Activated CD4-positive, CD25-positive, alpha-beta regulatory T cell treated with anti-CD3 and anti-CD28 coated beads, Interleukin-2, amount 50 U/mL, for 24 hours (primary cell): ENCODE results near the gene DMD.

ENCODE experiments used
- ATAC-seq, 2 donors: fragments of 150-1000 bp; cut with Tn5 transposase; one replicate each; pipeline ENCODE4 v1.10.0; 2021; ENCODE audit warnings: mild to moderate bottlenecking in 1 of 2, moderate library complexity in 1 of 2

The DMD gene

DNA sequence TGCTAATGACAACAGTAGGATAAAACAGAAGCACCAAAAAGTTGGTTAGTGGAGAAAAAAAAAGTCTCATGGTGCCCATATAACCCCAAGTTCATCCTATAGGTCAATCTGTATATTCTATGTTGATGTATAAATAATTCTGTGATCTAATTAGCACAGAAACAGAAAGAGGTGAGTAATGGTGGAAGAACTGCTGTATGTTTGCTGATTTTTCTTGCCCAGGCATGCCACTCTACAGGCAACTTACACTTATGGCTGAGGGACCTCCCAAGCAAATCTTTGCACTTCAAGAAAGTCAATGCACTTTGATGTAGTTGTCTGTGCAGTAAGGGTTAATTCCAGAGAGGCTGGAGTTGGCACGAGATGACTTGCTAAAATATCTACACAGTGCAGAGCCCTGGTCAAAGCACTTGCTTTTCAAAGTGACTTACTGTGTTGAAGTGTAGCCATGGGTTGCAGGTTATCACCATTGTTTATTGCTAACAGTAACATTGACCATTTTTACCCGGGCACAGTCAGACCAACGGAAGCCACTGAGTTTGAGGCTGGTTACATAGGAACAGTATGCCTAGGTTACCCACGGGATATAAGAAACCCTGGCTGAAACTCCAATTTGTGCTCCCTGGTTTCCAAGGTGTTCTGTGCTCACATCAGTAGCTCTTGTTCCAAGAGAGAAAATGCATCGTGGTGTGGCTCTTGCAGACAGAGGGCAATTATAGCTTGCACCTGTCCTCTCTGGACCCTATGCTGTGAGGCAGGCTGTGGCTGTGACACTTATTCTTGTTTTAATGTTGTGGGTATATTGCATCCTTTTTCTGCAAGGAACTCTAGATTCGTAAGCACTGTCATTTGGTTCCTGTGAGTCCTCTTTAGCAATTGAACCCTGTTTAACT lies 1998.2 kb downstream of the DMD start:
- ATAC-seq: no peak

DNA sequence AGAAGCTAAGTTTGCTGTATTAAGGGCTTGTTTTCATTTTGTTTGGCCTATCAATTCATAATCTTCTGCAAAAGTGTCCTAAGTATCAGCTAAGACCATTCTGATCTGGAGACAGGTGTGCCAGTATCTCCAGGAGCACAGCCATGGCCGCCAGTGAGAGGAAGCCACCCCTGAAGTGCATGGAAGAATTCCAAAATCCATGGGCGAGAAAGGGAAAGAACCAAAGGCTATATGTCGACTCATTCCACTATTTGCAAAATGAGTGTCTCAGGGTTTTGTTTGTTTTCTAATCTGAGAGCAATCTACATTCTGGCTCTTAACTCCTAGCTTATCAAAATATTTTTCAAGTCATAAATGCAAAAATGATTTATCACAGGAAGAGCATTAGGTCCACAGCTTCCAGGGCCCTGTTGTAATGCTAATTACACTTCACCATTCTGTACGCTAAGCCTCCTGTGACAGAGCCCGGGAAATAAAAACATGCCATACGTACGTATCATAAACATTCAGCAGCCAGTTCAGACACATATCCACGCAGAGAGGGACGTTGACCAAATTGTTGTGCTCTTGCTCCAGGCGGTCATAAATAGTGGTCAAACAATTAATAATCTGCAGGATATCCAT lies 2002.2 kb downstream of the DMD start:
- ATAC-seq: no peak

DNA sequence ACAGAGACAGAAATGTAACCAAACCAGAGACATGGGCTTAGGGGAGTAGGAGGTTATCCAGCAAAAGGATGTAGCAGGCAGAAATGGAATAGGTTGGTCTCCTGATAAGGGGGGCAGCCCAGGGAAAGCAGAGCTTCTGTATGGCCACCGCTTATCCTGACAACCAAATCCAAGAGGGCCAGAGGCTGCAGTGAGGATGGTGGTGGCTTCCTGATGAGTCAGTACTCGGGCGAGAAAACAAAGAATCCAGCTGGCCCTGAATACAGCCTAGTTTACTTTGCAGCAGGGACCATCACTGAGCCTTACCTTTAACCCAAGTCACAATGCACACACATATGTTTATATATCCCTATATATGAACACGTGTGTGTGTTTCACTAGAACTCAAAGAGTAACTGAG lies 2009.8 kb downstream of the DMD start:
- no peak for ATAC-seq

GRCh38 chrX:31200430-31200829 lies 2010.9 kb downstream of the DMD start:
- no peak for ATAC-seq

DNA sequence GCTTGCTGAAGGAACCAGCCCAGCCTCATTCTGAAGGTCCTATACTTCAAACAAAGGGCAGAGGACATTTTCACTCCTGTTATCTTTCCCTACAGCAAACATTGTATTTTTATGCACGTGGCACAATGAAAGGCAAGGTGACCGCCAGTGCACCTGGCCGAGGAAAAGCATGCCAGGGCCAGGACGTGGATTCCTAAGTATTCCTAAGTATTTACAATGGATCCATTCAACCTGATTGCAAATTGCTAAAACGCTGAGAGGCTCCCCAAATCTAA lies 2011.6 kb downstream of the DMD start:
- ATAC-seq: no peak

DNA sequence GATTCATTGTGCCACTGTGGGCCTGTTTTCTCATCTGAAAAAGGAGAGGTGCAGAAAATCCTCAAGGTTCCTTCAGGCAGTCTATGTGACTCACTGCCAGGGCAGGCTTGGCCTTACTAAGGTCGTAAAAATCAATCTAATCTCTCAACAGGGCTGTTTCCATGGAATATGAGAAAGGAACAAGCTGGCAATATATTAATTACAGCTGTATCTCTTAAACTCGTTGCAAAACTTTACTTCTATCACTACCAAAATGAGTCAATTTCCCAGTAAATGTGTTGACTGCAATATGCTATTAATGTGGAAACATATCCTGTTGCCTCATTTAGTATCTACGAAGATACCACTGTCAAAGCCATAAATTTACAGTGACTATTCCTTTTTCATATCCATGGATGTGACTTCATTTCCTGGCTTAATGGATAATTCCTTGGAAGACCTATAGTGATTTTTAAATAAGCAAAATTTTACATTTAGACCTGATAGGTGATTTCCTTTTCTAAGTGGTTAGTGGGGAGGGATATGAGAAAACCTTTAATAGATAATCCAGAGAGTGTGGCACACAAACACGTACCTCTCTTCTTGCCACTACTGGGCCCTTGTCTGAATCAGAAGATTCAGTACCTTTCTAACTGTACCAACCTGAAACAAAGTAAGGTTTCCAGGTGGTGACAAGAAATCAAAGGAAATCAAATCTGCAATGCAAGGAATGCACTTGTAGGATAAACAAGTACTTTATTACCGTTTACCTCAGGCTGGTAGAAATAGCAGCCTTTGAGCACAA lies 2012.1 kb downstream of the DMD start:
- no peak for ATAC-seq

DNA sequence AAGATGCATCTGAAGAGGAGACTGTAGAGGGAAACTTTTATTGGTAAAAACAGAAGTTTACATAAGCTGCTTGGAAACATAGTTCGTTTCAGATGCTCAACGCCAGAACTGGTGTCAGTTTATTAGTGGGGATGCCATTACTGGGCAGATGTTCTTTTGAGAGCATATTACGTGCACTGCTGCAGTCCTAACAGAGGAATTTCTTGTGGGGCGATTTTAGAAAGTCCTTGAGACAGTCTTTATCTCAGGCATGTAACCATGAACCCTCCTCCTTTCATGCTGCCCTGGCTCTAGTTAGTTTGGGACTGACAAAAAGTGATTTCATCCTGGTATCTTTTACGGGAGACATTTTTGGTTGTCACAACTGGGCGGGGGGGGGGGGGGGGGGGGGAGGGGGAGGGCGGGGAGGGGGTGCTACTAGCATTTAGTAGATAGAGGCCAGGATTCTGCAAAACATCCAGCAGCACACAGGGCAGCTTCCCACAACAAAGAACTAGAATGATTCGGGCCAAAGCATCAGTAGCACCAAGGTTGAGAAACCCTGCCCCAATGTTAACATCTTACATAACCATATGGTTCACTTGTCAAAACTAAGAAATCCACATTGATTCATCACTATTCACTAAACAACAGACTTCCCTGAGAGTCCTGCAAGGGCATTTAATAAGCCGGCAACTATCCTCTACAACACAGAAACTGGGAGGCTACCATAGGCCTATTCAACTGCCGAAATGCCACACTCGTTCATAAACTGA lies 2021.0 kb downstream of the DMD start:
- no peak for ATAC-seq

GRCh38 chrX:31186693-31187338 lies 2024.5 kb downstream of the DMD start:
- no peak for ATAC-seq

DNA sequence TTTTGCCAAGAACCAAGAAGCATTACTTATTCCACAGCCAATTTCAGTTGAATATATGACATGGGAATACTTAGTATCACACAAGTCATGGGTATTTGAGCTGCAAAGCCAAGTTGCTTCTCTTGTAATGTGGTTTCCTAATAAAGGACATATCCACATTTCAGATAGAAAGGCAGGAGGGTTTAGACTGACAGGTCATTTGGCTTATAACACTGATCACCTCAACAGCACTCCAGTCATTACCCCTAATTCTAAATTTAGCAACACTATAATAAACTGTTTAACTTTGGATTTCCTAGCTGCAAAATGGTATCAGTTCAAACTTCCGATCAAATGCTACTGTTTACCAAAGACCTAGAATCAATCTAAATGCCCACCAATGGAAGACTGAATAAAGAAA lies 2025.5 kb downstream of the DMD start:
- no peak for ATAC-seq

GRCh38 chrX:31181377-31182000 lies 2029.9 kb downstream of the DMD start:
- ATAC-seq: no peak

DNA sequence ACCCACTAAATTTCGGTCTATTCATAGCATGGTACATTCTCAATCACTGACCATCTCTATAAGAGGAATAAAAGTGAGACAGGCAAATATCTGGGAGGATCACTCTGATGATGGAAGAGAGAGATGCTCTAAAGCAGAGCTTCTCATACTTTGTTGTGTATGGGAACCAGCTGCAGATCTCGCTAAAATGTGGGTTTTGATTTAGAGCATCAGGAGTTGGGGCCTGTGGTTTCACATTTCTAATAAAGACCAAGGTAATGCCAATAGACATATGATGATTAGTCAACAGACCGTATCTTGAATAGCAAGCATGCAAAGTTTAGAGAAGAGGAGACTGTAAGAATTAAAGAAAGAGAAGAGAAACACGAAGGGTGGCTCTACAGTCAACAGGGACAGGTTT lies 2032.1 kb downstream of the DMD start:
- ATAC-seq: no peak

- no peak for ATAC-seq
Observed at GRCh38 chrX:31178769-31179125, 2032.6 kb downstream of the DMD start.

DNA sequence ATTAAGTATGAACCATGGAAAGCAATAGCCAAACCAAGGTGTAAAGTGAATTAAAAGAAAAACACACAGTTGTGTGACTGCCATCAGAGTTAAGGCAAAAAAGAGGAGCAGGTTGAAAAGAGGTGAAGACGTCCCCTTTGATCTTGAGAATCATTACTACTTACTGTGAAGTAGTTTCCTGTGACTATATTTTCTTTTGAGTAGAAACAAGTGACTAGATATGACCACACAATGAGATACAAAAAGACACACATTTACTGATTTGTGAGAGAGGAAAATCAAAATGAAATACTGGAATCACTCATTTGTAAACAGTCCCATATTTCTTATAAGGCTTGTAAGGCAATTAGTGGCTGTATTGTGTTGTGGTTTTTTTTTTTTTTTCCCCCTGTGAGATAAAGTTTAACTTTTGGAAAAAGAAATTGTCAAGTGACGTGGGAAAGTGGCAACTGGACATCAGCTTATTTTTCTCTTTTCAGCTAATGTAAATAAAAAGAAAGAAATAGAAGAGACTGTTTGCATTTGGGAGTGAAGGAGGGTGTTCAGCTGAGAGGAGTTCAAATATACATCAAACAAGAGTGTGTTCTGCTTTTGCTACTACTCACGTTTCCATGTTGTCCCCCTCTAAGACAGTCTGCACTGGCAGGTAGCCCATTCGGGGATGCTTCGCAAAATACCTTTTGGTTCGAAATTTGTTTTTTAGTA lies 2033.1 kb downstream of the DMD start:
- ATAC-seq: no peak

- ATAC-seq: no peak
Observed at GRCh38 chrX:31170792-31171191, 2040.6 kb downstream of the DMD start.

GRCh38 chrX:31168551-31168950 lies 2042.8 kb downstream of the DMD start:
- no peak for ATAC-seq

- no peak for ATAC-seq
Observed at GRCh38 chrX:31166832-31167231, 2044.5 kb downstream of the DMD start.

DNA sequence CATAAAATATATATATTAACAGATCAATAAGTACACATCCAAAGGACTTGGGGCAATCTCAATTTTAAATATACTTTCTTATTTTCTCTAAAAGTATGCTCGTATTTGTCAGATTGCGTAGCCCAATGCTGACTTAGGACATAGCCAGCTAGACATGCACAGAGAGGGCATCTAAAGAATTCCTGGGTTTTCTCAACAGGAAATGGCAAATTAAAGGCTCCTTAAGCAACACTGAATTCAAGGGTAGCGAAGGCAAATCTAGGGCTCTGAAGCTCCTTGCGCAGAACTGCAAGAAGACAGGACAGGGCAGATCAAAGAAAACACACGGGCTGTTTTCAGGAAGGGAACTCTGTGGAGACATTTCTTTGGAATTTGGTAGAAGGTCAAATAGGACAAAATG lies 2044.9 kb downstream of the DMD start:
- ATAC-seq: no peak

DNA sequence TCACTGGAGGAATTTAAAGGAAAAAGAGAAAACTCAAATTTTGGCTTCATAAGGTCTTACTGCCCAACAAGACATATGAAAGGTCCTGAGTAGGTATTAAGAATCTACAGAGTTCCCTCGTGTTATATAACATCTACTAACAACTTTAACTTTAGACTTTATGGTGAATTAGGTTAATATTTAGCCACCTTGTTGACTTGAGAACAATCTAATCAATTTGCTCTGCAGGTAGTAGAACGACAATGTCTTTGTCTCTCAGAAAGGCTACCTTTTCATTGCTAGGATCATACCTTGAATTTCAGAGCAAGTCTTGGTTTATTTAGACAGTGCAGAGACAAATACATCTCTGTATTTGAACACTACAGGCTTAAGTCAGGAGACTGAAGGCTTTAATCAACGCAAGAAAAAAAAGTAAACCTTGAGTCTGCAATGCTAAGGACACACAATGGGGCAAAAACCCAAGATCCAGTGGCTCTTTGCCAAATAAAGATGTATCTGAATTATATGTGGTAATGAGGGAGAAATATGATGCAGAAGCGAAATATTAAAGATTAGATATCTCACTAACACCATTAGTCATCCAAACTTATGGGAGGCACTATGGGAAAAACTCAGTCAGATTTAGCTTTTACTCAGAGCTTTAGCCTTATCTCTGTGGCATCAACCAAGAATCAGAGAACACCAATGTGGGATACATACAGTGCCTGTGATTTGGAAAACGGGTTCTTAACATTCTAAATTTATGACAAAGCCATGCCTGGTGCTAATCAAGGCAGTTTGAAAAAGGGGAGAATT lies 2045.9 kb downstream of the DMD start:
- ATAC-seq: no peak

DNA sequence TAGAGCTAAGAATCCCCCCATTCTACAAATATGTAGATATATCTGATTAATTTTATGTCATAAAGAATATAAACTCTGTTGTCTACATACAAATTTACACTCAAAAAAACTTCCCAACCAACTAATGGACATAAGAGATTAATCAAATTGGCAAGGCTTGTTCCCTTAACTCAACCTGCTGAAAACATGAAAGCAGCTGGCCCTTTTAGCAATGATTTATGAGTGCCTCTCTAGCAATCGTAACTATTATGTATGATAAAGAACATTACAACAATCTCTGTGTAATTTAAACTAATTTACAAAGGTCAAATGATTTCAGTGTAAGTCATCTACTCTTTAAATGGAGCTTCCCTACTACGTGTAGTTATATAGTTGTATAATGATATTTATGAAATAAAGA lies 2056.4 kb downstream of the DMD start:
- no peak for ATAC-seq

DNA sequence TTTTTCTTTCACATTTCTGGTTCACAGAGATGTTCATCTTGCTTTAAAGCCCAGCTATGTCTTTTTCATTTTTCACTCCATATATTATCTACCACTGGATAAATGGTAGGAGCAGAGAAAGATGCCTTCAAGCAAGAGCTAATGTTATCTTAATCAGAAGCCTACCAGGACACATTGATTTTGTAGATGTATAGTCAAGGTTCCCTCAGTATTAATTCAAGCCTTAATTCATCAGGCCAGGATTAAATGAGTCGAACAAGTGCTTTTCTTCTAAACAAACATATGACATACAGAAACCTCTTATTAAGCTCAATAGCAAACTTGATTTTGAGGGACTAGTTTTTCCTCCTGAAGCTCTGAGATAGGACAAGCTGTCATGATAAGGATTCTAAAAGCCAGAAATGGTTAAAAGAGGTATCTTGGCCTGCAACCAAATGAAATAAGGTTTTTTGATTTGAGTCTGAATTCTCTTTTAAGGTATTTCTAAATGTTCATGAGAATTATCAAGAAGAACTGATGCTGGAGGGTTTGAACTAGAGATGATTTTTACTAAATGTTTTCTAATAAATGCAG lies 2057.8 kb downstream of the DMD start:
- no peak for ATAC-seq
